HepG2 (cell line): ENCODE measurements around the gene ASTN2.

Experiments used
- MLXIP ChIP-seq: sonication (generic); formaldehyde crosslinking; IDR thresholded peaks from 2 replicates; pipeline ENCODE4 v1.9.0; 2021; ENCODE audit warnings: missing genetic modification reagents, borderline replicate concordance
- SIN3A ChIP-seq: IDR thresholded peaks from 2 replicates; pipeline ENCODE4 v1.6.1; 2011; ENCODE audit warnings: low read depth, mild to moderate bottlenecking, control low read depth, low read length, borderline replicate concordance
- TF ChIP-seq, protein P1 (sequence below): sonication (generic); formaldehyde crosslinking; IDR thresholded peaks from 2 replicates; pipeline ENCODE4 v1.5.1; 2020; ENCODE audit warnings: mild to moderate bottlenecking, missing genetic modification reagents

- no peak for TF ChIP-seq MLXIP (CRISPR knock-in tag)
- TF ChIP-seq SIN3A = no peak
- TF ChIP-seq, protein P1, sequence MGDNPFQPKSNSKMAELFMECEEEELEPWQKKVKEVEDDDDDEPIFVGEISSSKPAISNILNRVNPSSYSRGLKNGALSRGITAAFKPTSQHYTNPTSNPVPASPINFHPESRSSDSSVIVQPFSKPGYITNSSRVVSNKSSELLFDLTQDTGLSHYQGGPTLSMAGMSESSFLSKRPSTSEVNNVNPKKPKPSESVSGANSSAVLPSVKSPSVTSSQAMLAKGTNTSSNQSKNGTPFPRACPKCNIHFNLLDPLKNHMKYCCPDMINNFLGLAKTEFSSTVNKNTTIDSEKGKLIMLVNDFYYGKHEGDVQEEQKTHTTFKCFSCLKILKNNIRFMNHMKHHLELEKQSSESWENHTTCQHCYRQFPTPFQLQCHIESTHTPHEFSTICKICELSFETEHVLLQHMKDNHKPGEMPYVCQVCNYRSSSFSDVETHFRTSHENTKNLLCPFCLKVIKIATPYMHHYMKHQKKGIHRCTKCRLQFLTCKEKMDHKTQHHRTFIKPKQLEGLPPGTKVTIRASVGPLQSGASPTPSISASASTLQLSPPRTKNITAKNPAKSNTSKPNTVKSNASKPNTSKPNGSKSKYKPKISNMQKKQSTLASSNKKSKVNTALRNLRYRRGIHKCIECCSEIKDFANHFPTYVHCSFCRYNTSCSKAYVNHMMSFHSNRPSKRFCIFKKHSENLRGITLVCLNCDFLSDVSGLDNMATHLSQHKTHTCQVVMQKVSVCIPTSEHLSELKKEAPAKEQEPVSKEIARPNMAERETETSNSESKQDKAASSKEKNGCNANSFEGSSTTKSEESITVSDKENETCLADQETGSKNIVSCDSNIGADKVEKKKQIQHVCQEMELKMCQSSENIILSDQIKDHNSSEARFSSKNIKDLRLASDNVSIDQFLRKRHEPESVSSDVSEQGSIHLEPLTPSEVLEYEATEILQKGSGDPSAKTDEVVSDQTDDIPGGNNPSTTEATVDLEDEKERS (CRISPR knock-in tag) = no peak
Measured at GRCh38 chr9:116453785-116454184, 961.1 kb downstream of the ASTN2 start.
